Activated T-cell treated with anti-CD3 and anti-CD28 coated beads for 4 hours (primary cell): ENCODE results near the gene CDH4.

Experiments
- DNase-seq: peaks from one replicate; pipeline ENCODE4 v3.0.0-alpha.2; 2020

CDH4 gene

DNA sequence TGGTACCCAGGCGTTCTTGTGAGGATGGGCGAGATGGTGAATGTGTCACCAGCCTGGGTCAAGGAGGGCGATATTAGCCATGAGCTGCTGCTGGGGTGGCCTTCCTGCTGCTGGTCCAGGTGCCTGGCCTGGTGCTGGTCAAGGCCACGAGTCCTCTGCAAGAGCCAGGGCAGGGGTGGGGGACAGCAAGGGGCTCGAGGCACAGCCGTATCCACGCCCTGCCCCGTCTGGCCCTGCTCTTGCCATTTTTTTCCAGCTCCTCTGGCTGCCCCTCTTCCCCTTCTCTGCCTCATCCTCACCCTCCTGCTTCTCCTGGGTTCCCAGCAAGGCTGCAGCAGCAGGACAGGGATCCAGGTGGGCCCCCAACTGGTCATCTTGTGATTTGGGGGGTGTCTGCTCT, 51.2 kb downstream of the CDH4 start:
- DNase-seq = no peak

DNA sequence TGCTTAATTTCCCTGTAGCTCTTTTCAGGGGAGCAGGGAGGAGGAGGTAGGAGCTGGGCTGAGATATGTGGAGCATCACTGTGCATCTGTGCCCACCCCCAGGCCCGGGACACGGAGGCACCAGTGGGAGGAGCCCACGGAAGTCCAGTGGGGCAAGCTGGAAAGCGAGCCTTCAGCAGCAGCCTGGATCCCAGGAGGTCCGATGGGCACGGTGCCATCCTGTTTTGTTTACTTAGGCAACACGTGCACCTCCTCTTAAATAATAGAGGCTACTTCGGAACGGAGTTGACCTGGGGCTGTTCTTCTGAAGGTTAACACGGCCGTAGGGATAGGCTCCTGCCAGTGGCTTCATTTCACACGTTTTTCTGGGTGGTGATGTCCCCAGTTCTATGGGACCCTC, 51.6 kb downstream of the CDH4 start:
- DNase-seq = no peak

DNA sequence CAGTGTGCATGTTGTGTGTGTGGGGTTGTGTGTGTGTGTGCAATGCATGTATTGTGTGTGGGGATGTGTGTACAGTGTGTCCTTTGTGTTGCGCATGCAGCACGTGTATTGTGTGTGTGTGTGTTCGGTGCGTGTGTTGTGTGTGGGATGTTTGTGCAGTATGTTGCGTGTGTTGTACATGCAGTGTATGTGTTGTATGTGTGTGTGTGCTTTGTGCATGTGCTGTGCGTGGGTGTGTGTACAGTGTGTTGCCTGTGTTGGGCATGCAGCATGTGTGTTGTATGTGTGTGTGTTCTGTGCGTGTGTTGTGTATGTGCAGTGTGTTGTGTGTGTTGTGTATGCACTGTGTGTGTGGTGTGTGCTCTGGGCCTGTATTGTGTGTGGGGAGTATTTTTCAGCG, 52.7 kb downstream of the CDH4 start:
- no peak for DNase-seq

DNA sequence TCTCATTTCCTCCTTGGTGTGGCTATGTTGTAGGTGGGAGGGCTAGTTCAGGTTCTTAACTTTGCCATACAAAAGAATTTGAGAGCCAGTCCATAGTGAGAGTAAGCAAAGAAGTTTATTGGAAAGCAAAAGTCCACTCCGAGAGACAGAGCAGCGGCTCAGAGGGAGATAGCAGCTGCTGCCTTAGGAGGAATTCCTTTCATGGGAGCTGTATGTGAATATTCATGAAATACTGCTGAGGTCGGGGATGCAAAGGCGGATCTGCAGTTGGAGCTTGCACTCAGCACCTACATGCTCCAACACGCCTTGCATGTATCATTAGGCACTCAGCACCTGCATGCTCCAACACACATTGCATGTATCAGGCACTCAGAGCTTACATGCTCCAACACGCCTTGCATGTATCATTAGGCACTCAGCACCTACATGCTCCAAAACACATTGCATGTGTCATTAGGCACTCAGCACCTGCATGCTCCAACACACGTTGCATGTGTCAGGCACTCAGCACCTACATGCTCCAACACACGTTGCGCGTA, 54.9 kb downstream of the CDH4 start:
- DNase-seq = no peak

DNA sequence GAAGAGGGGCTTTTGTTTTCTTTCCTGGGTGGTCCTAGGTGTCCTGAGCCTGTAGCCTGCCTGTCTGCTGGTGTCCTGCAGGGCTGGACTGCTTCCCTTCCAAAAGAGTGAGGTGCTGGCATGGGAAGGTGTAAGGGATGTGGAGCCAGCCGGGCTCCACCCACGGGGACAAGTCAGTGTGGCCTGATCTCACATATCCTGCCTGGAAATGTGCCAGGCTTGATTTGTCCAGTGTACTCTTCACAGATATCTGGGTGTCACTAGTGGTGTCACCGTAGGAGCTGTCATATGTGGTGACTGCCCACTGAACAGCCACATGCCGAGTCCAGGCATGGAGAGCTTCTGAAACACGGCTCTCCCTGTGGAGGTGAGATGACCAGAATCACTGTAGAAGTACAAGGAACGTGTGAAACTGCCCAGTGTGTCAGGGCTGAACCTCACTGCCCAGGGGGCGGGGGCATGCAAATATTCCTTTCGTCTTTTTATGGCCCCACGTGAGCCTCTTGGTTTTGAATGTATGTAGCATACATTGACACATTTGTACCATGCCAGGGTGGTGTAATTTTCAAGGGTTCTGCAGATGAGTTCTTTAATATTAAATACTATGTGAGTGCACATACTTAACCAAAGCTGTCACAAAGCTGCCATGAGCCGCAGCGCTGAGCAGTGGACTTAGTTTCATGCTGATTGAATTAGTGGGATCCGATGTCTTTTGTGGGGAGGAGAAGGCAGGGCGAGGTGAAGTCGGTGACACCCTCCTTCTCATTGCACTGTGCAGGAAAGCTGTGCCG, 55.8 kb downstream of the CDH4 start:
- no peak for DNase-seq

DNA sequence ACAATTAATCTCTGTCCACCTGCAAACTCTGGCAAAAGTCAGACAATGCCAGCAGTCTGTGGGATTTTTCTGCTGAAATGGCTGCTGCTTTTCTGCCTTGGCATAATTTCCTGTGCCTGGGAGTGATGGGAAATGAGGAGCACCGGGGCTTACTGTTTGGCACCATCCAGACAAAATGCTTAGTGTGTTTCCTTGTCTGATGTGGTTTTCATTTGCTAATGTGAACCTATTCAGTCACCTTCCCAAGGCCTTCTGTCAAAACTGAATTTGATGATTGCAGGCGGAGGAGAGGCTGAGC, 56.4 kb downstream of the CDH4 start:
- no peak for DNase-seq

DNA sequence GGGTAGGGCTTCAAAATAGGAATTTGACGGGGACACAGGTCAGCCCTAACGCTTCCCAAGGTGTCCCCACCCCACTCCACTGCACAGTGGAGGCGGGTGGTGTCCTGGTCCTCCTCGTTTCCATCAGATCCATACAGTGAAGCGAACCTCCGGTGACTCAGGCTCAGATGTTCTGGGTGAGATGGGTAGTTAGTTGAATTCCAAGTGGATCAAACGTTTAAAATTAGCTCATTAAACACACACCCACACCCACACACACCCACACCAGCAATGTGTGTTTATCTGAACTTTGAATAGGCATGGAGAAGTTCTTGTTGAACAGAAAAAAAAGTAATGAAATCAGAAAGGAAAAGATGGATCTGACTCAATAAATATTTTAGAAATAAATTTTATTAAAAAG, 58.9 kb downstream of the CDH4 start:
- DNase-seq = no peak

DNA sequence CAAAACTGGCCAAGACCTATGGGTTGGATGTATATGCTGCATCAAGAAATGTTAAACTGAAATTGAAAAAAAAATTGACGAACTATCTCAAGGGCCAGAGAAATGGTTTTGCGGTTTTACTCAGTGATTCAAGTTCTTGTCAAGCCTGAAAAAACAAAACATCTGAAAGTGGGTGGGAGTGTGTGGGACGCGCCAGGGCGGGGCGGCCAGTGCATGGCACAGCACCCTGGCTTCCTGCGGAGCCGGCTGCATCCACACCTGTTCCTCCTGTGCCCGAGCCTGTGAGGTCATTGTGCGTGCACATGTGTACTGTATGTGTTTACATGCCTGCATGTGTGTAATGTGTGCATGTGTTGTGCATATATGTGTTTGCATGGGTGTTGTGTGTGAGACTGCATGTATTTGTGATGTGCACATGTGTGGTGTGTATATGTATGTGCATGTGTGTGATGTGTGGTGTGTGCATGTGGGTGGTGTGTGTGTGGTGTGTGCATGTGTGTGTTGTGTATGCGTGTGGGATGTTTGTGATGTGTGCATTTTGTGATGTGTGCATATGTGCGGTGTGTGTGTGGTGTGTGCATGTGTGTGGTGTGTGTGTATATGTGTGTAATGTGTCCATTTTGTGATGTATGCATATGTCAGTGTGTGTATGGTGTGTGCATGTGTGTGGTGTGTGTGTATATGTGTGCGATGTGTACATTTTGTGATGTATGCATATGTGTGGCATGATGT, 59.8 kb downstream of the CDH4 start:
- DNase-seq = no peak

DNA sequence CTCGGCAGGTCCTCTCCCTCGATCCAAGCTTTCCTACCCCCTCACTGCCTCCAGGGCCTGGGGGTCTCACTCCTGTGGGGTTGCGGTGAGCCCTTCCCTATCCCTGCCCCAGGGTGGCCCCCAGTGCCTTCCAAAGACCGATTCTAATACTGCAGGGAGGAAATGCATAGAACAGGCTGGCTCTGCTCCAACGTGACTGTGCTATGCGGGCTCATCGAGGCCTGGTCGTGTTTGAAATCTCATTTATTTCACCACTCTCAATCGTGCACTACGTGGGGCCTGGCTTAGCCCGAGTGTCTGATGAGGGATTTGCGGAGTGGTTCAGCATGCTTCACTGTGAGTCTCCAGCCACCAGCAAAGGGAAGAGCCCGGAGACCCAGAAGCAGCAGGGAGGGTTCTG, 60.9 kb downstream of the CDH4 start:
- no peak for DNase-seq

DNA sequence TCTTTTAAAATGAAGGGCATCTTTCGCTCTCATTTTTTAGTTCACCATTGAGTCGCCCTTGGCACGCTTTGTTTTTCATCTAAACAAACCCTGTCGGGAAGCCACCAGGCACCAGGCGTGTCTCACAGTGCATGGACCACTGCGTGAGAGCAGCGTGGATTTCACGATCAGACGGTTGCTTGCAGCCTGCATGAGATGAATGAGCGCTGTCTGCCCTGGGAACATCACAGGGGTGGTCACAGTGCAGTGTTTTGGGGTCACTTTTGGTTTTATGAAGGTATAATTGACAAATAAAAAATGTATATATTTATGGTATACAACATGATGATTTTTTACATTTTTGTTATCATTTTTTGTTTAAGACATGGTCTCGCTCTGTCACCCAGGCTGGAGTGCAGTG, 61.3 kb downstream of the CDH4 start:
- DNase-seq = no peak

DNA sequence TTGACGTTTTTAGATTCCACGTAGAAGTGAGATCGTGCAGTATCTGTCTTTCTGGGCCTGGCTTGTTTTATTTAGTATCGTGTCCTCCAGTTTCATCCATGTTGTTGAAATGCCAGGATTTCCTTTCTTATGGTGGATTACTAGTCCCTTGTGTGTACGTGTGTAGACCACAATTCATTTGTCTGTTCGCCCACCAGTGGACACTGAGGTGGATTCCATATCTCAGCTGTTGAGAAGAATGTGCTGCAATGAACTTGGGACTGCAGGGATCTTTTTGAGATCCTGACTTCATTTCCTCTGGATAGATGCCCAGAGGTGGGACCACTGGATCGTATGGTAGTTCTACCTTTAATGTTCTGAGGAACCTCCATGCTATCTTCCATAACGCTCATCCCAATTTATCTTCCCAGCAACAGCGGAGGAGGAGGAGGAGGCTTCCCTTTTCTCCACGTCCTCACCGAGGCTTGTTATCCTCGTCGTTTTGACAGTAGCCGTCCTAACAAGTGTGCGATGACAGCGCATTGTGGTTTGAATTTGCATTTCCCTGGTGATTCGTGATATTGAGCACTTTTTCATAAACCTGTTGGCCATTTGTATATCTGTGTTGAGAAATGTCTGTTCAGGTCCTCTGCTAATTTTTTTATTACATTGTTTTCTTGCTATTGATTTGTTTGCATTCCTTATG, 62.4 kb downstream of the CDH4 start:
- DNase-seq = no peak

DNA sequence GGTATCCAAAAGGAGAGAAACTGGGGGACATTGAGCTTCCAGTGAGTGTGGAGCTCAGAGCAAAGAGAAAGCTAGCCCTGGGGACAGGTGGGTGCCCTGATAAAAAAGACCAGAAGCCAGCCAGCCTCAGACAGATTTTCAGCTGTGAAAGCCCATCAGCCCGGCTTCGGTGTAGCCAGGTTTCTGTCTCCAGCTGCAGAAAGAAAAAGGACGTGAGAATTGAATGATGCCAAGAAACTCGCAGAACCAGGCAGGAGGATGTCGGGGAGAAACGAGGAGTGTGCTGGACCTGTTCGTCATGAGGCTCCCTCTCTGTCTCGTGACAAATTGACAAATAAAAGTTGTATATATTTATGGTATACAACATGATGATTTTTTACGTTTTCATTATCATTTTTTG, 63.3 kb downstream of the CDH4 start:
- no peak for DNase-seq

DNA sequence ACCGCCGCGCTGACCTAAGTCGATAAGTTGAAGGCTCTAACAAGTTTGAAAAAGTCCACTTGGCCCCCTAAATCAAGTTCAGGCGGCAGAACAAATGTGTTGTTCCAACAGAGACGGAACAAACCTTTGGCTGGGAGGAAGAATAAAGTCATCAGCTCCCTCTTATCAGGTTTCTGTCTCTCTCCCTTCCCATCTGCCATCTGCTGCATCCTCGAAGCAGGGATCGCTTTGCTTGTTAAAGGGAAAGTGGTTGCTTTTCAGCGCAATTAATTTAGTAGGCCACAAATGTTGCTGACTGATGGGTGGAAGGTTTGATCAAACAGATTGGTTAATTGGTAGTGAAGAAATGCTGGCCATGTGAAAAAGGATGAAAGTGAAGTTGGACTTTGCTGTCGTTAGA, 64.3 kb downstream of the CDH4 start:
- no peak for DNase-seq

DNA sequence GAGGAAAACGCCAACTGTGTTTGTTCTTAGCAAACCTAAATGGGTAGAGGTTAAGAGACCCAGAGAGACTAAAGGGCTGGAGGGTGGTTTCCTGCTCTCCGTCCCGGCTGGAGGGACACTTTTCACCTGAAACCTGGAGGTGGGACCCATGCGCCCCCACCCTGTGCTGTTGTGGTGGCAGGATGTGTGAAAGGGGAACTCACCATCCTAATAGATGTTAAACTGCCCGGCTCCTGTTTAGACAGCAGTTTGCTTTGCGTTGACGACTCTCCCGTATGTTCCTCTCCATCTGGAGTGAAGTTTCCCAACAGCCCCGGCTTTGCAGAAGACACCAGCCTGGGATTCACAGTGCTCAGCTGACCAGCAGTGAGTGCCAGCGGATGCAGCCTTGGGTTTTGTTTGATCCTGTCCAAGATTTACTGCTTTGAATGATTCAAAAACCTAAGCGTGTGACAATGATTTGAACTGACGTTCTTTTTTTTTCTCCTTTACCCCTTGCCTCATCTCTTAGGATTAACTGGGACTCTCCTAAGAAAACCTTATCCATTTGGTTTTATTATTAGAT, 66.0 kb downstream of the CDH4 start:
- DNase-seq = no peak

DNA sequence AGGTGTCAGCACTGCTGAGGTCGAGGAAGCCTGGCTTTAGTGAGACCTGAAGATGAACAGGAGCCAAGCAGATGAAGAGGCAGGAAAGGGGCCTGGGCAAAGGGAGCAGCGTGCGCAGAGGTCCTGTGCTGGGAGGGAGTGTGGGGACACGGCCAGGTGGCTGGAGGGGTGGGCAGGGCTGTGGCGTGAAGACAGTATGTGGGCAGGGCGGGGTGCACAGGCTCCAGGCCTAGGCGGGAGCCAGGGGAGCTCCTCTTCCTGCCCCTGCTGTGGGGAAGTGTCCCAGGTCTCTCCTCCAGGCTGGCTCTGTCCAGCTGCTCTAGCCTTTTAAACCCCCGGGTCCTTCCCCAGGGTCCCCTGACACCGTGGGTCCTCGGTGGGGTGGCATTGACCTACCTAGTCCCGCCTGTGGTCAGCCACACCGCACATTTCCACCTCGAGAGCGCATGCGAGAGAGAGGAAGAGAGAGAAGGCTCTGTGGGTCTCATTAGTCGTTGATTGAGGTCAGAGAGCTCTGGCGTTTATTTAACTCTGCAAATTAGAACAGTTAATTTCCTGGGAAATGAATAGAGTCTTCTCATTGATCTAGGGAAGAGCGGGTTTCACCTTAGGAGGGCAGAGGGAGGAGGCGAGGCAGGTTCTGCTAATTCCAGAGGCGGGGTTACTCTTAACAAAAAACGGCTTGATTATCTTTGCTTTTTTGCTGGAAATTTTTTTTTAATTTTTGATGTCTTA, 68.8 kb downstream of the CDH4 start:
- DNase-seq = no peak

DNA sequence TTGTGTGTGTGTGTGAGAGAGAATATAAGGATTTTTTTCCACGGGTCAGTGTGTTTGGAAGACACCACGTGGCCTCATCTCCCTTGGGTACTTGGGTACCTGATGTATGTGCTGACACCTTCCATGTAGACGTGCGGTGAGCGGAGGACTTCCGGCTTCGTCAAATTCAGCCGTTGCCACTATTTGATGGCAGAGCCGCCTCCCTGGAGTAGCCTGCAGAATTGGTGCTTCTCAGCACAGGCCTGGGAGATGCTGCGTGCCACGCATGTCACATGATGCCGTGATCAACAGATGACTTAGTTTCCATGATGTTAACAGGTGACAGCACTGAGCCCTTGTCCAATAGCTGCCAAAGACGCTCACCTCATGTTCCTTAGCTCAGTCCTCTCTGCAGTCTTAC, 69.4 kb downstream of the CDH4 start:
- no peak for DNase-seq

DNA sequence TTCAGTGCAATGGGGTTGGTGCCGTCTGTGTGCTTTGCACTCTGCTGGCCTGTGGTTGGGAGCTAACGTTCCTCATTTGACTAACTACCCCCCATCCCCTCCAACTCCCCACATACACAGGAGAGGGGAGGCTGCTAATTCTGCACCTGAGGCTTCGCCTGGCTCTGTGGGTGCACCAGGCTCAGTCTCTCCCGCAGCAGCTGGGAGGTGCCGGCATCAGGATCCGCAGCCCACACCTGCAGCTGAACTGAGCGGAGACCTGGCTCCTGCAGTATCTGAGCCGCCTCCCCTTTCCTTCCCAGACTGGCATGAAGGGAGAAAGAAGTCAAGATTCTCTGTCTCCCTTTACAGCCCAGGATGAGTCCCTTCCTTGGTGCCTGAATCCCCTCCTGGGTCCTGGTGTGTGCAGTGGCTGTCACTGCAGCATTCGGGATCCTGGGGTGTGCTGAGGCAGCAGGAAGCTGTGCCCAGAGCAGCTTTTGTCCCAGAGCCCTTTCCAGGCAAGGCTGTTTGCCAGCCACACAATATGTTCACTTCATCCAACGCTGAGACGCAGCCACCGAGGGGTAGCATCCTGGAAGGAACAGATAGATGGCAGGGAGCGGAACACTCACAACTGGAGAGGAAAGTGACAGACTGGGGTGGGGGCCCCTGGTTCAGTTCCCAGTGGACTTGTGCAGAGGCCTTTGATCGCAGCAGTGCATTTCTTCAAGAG, 70.2 kb downstream of the CDH4 start:
- no peak for DNase-seq

DNA sequence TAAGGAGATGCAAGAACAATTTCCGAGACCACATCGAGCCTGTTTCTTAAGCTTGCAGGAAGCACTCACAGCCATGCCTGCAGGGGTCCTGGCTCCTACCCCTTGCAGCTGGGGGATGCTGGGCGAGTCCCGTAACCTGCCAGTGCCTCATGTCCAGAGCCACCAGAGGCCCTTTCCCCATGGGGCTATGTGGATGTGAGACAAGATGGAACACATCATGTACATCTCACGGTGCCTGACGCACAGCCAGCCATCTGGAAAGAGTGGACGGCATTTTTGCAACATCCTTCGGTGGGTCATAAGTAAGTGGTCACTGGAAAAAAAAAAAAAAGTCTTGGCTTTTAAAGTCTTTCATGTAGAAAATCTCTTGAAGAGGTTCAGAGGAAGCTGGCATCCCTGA, 72.8 kb downstream of the CDH4 start:
- DNase-seq = no peak

DNA sequence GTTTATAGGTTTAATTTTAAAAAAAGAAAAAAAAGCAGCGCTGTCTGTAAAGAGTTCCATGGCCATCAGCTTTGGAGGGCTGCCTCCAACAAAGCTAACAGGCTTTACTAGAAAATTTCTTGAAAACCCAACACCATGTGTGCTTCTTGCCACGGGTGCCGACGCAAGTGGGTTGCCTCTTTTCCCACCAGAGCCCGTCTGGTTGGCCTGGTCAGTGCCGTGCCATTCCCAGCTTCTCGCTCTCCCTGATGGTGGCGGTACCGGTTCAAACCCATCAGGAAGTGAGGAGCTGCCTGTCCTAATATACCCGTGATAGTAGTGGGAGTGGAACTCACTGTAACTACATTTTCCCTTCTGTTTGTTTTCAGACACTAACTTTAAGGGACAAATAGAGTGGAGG, 73.7 kb downstream of the CDH4 start:
- DNase-seq = no peak

DNA sequence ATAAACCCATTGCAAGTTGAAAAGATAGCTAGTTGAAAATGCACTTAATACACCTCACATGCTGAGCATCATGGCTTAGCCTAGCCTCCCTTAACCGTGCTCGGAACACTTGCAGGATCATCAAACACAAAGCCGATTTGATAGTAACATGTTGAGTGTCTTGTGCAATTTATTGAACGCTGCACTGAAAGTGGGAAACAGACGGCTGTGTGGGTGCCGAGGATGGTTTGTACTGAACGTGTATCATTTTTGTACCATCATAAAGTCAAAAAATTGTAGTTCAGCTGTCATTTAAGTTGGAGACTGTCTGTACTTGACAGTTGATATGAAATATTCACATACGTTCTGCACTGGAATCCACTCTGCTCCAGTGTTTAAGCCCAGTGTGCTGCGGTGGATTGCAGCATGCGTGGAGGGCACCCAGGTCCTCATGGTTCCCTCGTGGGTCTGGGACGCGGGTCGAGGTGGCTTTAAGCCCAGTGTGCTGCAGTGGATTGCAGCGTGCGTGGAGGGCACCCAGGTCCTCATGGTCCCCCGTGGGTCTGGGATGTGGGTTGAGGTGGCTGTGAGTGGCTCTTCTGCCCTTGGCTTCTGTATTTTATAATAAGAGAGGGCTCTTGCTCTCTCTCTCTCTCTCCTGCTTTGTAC, 77.0 kb downstream of the CDH4 start:
- DNase-seq = no peak

DNA sequence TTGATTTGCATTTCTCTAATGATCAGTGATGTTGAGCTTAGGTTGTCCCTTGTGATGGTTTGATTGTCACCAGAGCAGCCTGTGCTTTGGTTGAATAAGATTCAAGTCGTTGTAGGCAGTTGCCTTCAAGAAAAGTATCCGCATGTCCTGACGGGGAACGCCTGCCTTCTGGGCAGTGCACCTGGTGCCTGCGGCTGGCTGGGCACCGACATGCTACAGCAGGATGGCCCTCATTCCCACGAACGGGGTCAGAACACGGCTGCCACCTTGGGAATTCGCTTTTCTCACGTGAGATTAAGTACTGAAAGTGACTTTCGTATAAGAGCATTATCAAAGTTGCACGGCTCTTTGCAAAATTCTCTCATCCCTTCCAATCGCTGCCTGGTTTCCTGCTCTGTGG, 78.4 kb downstream of the CDH4 start:
- DNase-seq = no peak

DNA sequence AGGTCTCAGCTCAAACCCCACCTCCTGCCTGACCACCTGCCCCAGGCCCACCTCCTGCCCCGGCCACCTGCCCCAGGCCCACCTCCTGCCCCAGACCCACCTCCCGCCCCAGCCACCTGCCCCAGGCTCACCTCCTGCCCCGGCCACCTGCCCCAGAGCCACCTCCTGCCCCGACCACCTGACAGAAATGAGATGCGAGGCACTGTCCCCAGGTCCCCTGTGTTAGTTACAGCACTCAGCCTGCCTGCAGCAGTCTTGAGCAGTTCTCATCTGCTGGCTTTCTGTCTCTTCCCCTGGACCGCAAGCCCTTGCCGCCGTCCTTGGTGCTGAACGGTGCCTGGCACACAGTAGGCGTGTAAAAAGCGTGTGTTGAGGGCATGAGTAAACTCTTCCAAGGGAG, 79.5 kb downstream of the CDH4 start:
- DNase-seq = no peak
